GM13977 (cell line): ENCODE measurements around the gene MAX.

Source experiments
- DNase-seq: peaks from one replicate; pipeline ENCODE4 v3.0.0; 2012; ENCODE audit warnings: low spot score
- CTCF ChIP-seq: IDR thresholded peaks from 2 replicates; pipeline ENCODE4 v1.5.1; 2012; ENCODE audit warnings: mild to moderate bottlenecking, control low read depth; ENCODE audit not compliant: insufficient read depth; ENCODE audit errors: extremely low read depth, missing control alignments
- in situ Hi-C: fragments of 300-500 bp; cut with MboI; formaldehyde crosslinking; loops from one replicate; pipeline ENCODE4 v1.12.0; 2022; ENCODE audit warnings: low sequenced_read_pairs, low pct_unique_long_range_greater_than_20kb, mixed read lengths, inconsistent platforms; ENCODE audit not compliant: unreplicated experiment

The MAX gene

DNA sequence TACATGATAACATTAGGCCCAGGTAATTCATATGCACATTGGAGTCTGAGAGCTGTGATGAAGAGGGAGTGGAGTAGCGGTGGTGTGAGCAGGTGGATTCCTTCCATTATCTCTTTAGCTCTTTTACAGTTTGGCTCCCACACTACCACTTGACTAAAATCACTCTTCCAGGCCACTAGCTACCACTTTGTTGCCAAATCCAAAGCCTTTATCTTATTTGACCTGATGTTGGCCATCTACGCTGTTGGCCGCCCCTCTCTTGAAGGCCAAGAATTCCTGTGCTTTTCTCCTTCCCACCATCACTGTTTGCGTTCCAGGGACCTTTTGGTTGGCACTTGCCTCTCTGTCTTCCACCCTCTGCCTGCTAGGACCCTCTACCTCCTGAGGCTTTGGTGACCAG lies 4.0 kb upstream of the MAX start:
- in situ Hi-C loops: no loop called here
- DNase-seq: no peak
- TF ChIP-seq CTCF: no peak

DNA sequence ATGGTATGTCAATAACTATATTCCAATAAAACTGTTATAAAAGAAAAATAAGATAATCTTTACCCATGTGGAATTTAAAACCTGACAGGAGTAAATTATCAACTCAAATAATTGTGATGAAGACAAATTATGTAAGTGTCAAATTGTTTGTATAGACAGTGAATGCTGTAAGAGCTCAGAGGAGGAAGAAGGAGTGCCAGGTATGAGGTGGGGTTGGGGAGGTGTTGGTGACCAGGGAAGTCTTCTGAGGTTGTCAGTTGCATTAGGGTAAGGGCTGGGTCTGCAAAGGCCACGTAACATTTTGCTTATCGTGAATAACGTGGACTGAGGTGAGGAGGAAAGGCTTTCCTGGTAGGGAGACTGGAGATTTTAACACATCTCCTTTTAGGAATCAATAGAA lies 2.5 kb upstream of the MAX start:
- in situ Hi-C loops: no loop called here
- no peak for TF ChIP-seq CTCF

GRCh38 chr14:65103150-65103760 lies 938 bp upstream of the MAX start:
- DNase-seq: no peak
- TF ChIP-seq CTCF: peak; percentile 26
- in situ Hi-C loops: no loop called here

More for the DNA sequence above, 2.5 kb upstream of the MAX start:
- no peak for DNase-seq

- in situ Hi-C loops: no loop called here
- TF ChIP-seq CTCF: no peak
- DNase-seq: no peak
Observed at GRCh38 chr14:65101631-65102440, 481 bp downstream of the MAX start.

GRCh38 chr14:65100922-65101541 lies 1.3 kb downstream of the MAX start:
- in situ Hi-C loops: no loop called here
- no peak for TF ChIP-seq CTCF
- DNase-seq: no peak

DNA sequence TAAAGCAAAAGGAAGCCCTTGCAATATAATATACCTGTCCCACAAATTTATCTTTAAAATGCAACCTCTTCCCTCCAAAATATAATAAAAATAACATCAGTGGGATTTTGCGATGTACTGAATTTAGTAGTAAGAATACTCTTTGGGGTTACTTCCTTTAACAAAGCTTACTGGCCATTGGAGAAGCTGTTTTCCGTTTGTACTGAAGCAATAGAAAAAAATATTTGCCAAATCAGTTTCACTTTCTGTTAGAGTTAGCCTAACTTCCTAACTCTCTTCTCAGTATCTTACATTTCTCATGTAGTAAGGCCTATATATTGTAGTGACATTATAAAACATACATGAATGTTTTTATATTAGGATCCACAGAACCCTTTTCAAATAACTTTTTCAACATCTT lies 3.7 kb downstream of the MAX start:
- DNase-seq: no peak
- TF ChIP-seq CTCF: no peak
- in situ Hi-C loops: no loop called here
